ENCODE data around the gene CD63. TPM values are rescaled to one million over a fixed set of nuclear protein-coding genes. Genes with fewer than 3 reads are reported as not detected.

The CD63 gene
- total and polyA plus RNA-seq, 4 donors = 1,107 to 1,532 (median 1,229) TPM

DNA sequence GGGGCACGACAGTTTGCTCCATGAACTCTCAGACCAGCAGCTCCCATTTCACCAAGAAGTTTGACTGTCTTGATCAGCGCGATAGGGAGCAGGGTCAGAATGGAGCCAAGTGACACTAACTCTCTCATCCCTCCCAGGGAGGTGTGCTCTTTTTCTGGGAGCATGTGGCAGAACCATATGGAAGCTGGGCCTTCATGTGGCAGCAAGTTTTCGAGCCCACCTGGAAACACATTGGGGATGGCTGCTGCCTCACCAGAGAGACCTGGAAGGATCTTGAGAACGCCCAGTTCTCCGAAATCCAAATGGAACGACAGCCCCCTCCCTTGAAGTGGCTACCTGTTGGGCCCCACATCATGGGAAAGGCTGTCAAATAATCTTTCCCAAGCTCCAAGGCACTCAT is 45.1 kb downstream of the CD63 start:
- DNase-seq (peak in 1 of 2 donors; percentile 35), ATAC-seq (ENCODE audit: low FRiP score) (no peak)
- no peaks in the 10 kb centered on the region for H3K27me3 ChIP-seq (ENCODE audit: control insufficient read depth in 1 of 2, insufficient read depth in 2 of 2, low read length in 1 of 2)
- H3K9me3 ChIP-seq (ENCODE audit: control insufficient read depth, low read length) = no peaks in the 10 kb centered on the region
- H3K4me3 ChIP-seq (ENCODE audit: low read length in 2 of 2) = no peak overlapping the region
- H3K27ac ChIP-seq (ENCODE audit: low read depth in 1 of 2, low read length in 2 of 2) = no peak overlapping the region
- 84% methylated on average over 7 of the region's 7 CpGs for WGBS, 2 donors
- intact Hi-C loops (cut with DNase I) = loop anchor here in 1 of 2 donors (2.0 kb wide), 1 partner anchor 19 kb away; no protein-coding TSS in a partner anchor
- H3K36me3 ChIP-seq (ENCODE audit: control insufficient read depth in 1 of 2, insufficient read depth in 2 of 2, low read length in 1 of 2) = peaks cover 5 to 9% of the 10 kb centered on the region in 2 donors
- no peaks in the 10 kb centered on the region for H3K4me1 ChIP-seq (ENCODE audit: control insufficient read depth in 1 of 2, insufficient read depth in 2 of 2, low read length in 2 of 2)

DNA sequence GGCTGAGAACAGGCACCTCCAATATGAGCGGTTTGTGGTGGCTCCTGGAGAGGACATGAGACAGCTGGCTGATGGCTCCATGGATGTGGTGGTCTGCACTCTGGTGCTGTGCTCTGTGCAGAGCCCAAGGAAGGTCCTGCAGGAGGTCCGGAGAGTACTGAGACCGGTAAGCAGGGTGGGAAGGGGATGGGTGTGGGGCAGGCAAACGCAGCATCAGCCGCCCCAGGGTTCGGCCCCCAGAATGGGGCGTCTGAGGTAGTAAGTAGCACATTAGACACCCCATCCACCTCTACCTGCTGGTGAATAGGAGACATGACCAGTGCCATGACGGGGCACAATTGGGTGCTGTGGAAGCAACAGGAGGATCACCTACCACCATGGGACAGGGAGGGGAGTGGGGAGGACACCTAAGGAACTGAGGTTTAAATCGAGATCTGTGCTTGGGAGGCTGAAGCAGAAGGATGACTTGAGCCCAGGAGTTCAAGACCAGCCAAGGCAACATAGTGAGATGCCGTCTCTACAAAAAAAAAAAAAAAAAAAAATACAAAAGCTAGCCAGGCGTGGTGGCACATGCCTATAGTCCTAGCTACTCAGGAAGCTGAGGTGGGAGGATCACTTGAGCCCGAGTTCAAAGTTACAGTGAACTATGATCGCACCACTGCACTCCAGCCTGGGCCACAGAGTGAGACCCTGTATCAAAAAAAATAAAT is 46.6 kb downstream of the CD63 start:
- no peaks in the 10 kb centered on the region for H3K9me3 ChIP-seq (ENCODE audit: control insufficient read depth, low read length)
- no peaks in the 10 kb centered on the region for H3K27me3 ChIP-seq (ENCODE audit: control insufficient read depth in 1 of 2, insufficient read depth in 2 of 2, low read length in 1 of 2)
- H3K4me3 ChIP-seq (ENCODE audit: low read length in 2 of 2) = no peak overlapping the region
- WGBS, 2 donors = 84 to 87% methylated on average over 13 of the region's 13 CpGs
- ATAC-seq (ENCODE audit: low FRiP score) (peak; percentile 3), DNase-seq (peak in 1 of 2 donors; percentile 62)
- intact Hi-C loops (cut with DNase I) = loop anchor here in 1 of 2 donors (2.0 kb wide), 1 partner anchor 21 kb away; no protein-coding TSS in a partner anchor
- H3K4me1 ChIP-seq (ENCODE audit: control insufficient read depth in 1 of 2, insufficient read depth in 2 of 2, low read length in 2 of 2) = no peaks in the 10 kb centered on the region
- peaks cover 0 to 6% of the 10 kb centered on the region in 2 donors for H3K36me3 ChIP-seq (ENCODE audit: control insufficient read depth in 1 of 2, insufficient read depth in 2 of 2, low read length in 1 of 2)
- H3K27ac ChIP-seq (ENCODE audit: low read depth in 1 of 2, low read length in 2 of 2) = no peak overlapping the region

- WGBS, 2 donors = 9 to 10% methylated on average over 17 of the region's 17 CpGs
- H3K4me3 ChIP-seq (ENCODE audit: low read length in 2 of 2) = no peak overlapping the region
- H3K27me3 ChIP-seq (ENCODE audit: control insufficient read depth in 1 of 2, insufficient read depth in 2 of 2, low read length in 1 of 2) = no peaks in the 10 kb centered on the region
- H3K27ac ChIP-seq (ENCODE audit: low read depth in 1 of 2, low read length in 2 of 2) = no peak overlapping the region
- no peaks in the 10 kb centered on the region for H3K9me3 ChIP-seq (ENCODE audit: control insufficient read depth, low read length)
- H3K4me1 ChIP-seq (ENCODE audit: control insufficient read depth in 1 of 2, insufficient read depth in 2 of 2, low read length in 2 of 2) = no peaks in the 10 kb centered on the region
- intact Hi-C loops (cut with DNase I) = loop anchor here in 1 of 2 donors (2.0 kb wide), 3 partner anchors 21 to 55 kb away; partner anchors contain the start of gene RDH5
- peaks cover 0 to 4% of the 10 kb centered on the region in 2 donors for H3K36me3 ChIP-seq (ENCODE audit: control insufficient read depth in 1 of 2, insufficient read depth in 2 of 2, low read length in 1 of 2)
- peak; percentile 70 for ATAC-seq (ENCODE audit: low FRiP score)
- peak; percentile 78 to 84 for DNase-seq
Measured at GRCh38 chr12:55681142-55682077, 47.4 kb downstream of the CD63 start.

DNA sequence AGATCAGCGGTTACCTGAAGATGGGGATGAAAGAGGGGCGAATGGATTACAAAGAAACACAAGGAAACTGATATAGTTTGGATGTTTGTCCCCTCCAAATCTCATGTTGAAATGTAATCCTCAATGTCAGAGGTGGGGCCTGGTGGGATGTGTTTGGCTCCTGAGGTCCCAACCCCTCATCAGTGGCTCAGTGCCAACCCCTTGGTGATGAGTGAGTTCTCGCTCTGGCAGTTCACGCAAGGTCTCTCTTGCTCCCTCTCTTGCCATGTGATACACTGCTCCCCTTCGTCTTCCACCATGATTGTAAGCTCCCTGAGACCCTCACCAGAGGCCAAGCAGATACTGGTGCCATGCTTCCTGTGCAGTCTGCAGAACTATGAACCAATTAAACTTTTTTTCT is 49.1 kb downstream of the CD63 start:
- H3K4me3 ChIP-seq (ENCODE audit: low read length in 2 of 2) = no peak overlapping the region
- no peaks in the 10 kb centered on the region for H3K27me3 ChIP-seq (ENCODE audit: control insufficient read depth in 1 of 2, insufficient read depth in 2 of 2, low read length in 1 of 2)
- no peaks in the 10 kb centered on the region for H3K4me1 ChIP-seq (ENCODE audit: control insufficient read depth in 1 of 2, insufficient read depth in 2 of 2, low read length in 2 of 2)
- H3K9me3 ChIP-seq (ENCODE audit: control insufficient read depth, low read length) = no peaks in the 10 kb centered on the region
- WGBS, 2 donors = 94% methylated on average over 5 of the region's 5 CpGs
- H3K36me3 ChIP-seq (ENCODE audit: control insufficient read depth in 1 of 2, insufficient read depth in 2 of 2, low read length in 1 of 2) = no peaks in the 10 kb centered on the region
- ATAC-seq (ENCODE audit: low FRiP score) (no peak), DNase-seq (peak in 1 of 2 donors; percentile 61)
- intact Hi-C loops (cut with DNase I) = loop anchor here in 1 of 2 donors (2.0 kb wide), 2 partner anchors 41 to 57 kb away; partner anchors contain the start of gene RDH5
- no peak overlapping the region for H3K27ac ChIP-seq (ENCODE audit: low read depth in 1 of 2, low read length in 2 of 2)

DNA sequence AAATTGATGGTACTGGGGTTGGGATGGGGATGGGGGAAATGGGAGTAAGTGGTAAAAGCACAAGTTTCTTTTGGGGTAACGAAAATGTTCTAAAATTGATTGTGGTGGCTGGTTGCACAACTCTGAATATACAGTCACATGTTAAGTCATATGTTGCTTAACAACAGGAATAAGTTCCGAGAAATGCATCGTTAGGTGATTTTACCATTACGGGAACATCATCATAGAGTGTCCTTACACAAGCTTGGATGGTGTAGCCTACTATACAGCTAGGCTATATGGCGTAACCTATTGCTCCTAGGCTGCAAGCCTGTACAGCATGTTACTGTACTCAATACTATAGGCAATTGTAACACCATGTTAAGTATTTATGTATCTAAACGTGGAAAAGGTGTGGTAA is 52.1 kb downstream of the CD63 start:
- intact Hi-C loops (cut with DNase I) = no loop called here
- Histone ChIP-seq H3K4me3 (ENCODE audit: low read length in 2 of 2) (no peak overlapping the region), H3K4me1 (ENCODE audit: control insufficient read depth in 1 of 2, insufficient read depth in 2 of 2, low read length in 2 of 2) (no peaks in the 10 kb centered on the region), H3K27ac (ENCODE audit: low read depth in 1 of 2, low read length in 2 of 2) (no peak overlapping the region), H3K27me3 (ENCODE audit: control insufficient read depth in 1 of 2, insufficient read depth in 2 of 2, low read length in 1 of 2) (no peaks in the 10 kb centered on the region), H3K9me3 (ENCODE audit: control insufficient read depth, low read length) (no peaks in the 10 kb centered on the region), H3K36me3 (ENCODE audit: control insufficient read depth in 1 of 2, insufficient read depth in 2 of 2, low read length in 1 of 2) (no peaks in the 10 kb centered on the region)
- WGBS, 2 donors = 73 to 92% methylated on average over 6 of the region's 6 CpGs
- DNase-seq (no peak), ATAC-seq (ENCODE audit: low FRiP score) (no peak)

DNA sequence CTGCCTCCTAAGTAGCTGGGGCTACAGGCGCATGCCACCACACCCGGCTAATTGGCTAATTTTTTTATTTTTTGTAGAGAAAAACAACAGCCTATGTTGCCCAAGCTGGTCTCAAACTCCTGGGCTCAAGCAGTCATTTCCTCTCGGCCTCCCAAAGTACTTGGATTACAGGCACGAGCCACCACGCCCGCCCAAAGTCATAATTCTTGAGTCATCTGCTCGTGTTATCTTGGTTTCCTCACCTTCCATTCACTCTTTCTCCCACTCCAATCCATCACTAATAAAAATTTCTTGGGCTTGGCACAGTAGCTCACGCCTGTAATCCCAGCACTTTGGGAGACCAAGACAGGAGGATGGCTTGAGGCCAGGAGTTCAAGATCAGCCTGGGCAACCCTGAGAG is 53.1 kb downstream of the CD63 start:
- Histone ChIP-seq H3K4me1 (ENCODE audit: control insufficient read depth in 1 of 2, insufficient read depth in 2 of 2, low read length in 2 of 2) (no peaks in the 10 kb centered on the region), H3K27me3 (ENCODE audit: control insufficient read depth in 1 of 2, insufficient read depth in 2 of 2, low read length in 1 of 2) (no peaks in the 10 kb centered on the region), H3K27ac (ENCODE audit: low read depth in 1 of 2, low read length in 2 of 2) (no peak overlapping the region), H3K4me3 (ENCODE audit: low read length in 2 of 2) (no peak overlapping the region), H3K9me3 (ENCODE audit: control insufficient read depth, low read length) (no peaks in the 10 kb centered on the region), H3K36me3 (ENCODE audit: control insufficient read depth in 1 of 2, insufficient read depth in 2 of 2, low read length in 1 of 2) (no peaks in the 10 kb centered on the region)
- intact Hi-C loops (cut with DNase I) = no loop called here
- ATAC-seq (ENCODE audit: low FRiP score) = no peak
- DNase-seq = peak in 1 of 2 donors; percentile 17
- WGBS, 2 donors = 90 to 91% methylated on average over 8 of the region's 8 CpGs

Other genes with a start within 250 kb of the CD63 start
- not detected for gene OR6C68, start 236.6 kb downstream of the CD63 start, total RNA-seq
- not detected for gene OR6C68, start 236.6 kb downstream of the CD63 start, polyA plus RNA-seq
- gene OR6C4, start 179.4 kb downstream of the CD63 start, total RNA-seq = not detected
- not detected for gene OR6C4, start 179.4 kb downstream of the CD63 start, polyA plus RNA-seq
- gene OR2AP1, start 156.5 kb downstream of the CD63 start, total RNA-seq = not detected
- not detected for gene OR2AP1, start 156.5 kb downstream of the CD63 start, polyA plus RNA-seq
- not detected for gene OR10P1, start 92.1 kb downstream of the CD63 start, total RNA-seq
- not detected for gene OR10P1, start 92.1 kb downstream of the CD63 start, polyA plus RNA-seq
- gene ITGA7, start 21.1 kb downstream of the CD63 start, total RNA-seq = 100 to 1,000 TPM; 463 to 747 TPM
- gene ITGA7, start 21.1 kb downstream of the CD63 start, polyA plus RNA-seq = 100 to 1,000 TPM in 1 of 2 donors, 10 to 100 TPM in 1; 76.1 to 633 TPM
- 100 to 1,000 TPM in 1 of 2 donors, 10 to 100 TPM in 1; 87.3 to 115 TPM for gene BLOC1S1, start 13.0 kb downstream of the CD63 start, total RNA-seq
- gene BLOC1S1, start 13.0 kb downstream of the CD63 start, polyA plus RNA-seq = 100 to 1,000 TPM; 248 to 351 TPM
- 10 to 100 TPM; 21.9 to 51.1 TPM for gene RDH5, start 8.6 kb downstream of the CD63 start, total RNA-seq
- gene RDH5, start 8.6 kb downstream of the CD63 start, polyA plus RNA-seq = 10 to 100 TPM; 16.7 to 49.4 TPM
- gene GDF11, start 14.1 kb upstream of the CD63 start, total RNA-seq = 1 to 10 TPM; 6.6 to 9.4 TPM
- gene GDF11, start 14.1 kb upstream of the CD63 start, polyA plus RNA-seq = 1 to 10 TPM; 3.0 to 4.2 TPM
- 10 to 100 TPM; 48.3 to 51.8 TPM for gene SARNP, start 88.7 kb upstream of the CD63 start, total RNA-seq
- 100 to 1,000 TPM in 1 of 2 donors, 10 to 100 TPM in 1; 88.9 to 123 TPM for gene SARNP, start 88.7 kb upstream of the CD63 start, polyA plus RNA-seq
- 10 to 100 TPM; 23.6 to 34.6 TPM for gene ORMDL2, start 89.0 kb upstream of the CD63 start, total RNA-seq
- gene ORMDL2, start 89.0 kb upstream of the CD63 start, polyA plus RNA-seq = 10 to 100 TPM; 32.5 to 37.4 TPM
- gene DNAJC14, start 100.6 kb upstream of the CD63 start, total RNA-seq = 10 to 100 TPM; 22.6 to 24.6 TPM
- gene DNAJC14, start 100.6 kb upstream of the CD63 start, polyA plus RNA-seq = 10 to 100 TPM; 11.9 to 12.3 TPM
- gene MMP19, start 113.9 kb upstream of the CD63 start, total RNA-seq = 100 to 1,000 TPM in 1 of 2 donors, 10 to 100 TPM in 1; 26.4 to 144 TPM
- 10 to 100 TPM in 1 of 2 donors, 1 to 10 TPM in 1; 8.9 to 94.4 TPM for gene MMP19, start 113.9 kb upstream of the CD63 start, polyA plus RNA-seq
- gene PYM1, start 198.9 kb upstream of the CD63 start, total RNA-seq = 10 to 100 TPM; 21.9 to 23.5 TPM
- 10 to 100 TPM; 28.9 to 40.2 TPM for gene PYM1, start 198.9 kb upstream of the CD63 start, polyA plus RNA-seq
- 10 to 100 TPM; 74.1 to 86.5 TPM for gene DGKA, start 202.2 kb upstream of the CD63 start, total RNA-seq
- gene DGKA, start 202.2 kb upstream of the CD63 start, polyA plus RNA-seq = 10 to 100 TPM; 41.4 to 85.6 TPM
- gene PMEL, start 237.0 kb upstream of the CD63 start, total RNA-seq = 1 to 10 TPM in 1 of 2 donors, under 1 TPM in 1; 0.93 to 2.0 TPM
- gene PMEL, start 237.0 kb upstream of the CD63 start, polyA plus RNA-seq = 1 to 10 TPM in 1 of 2 donors, under 1 TPM in 1; 0.64 to 2.9 TPM
- 10 to 100 TPM; 29.8 to 35.5 TPM for gene CDK2, start 237.8 kb upstream of the CD63 start, total RNA-seq
- 10 to 100 TPM; 27.9 to 36.5 TPM for gene CDK2, start 237.8 kb upstream of the CD63 start, polyA plus RNA-seq
- gene RAB5B, start 245.1 kb upstream of the CD63 start, total RNA-seq = 100 to 1,000 TPM; 115 to 126 TPM
- gene RAB5B, start 245.1 kb upstream of the CD63 start, polyA plus RNA-seq = 10 to 100 TPM; 58.4 to 86.2 TPM